C4-2B (cell line): ENCODE measurements around the gene PTPRD.

Experiments used
- H3K27ac ChIP-seq: fragments of 450-650 bp; 2 replicates; pipeline ENCODE4 v1.5.1; 2017
- CTCF ChIP-seq: fragments of 450-650 bp; conservative IDR thresholded peaks from 2 replicates; pipeline ENCODE4 v1.5.1; 2017; ENCODE audit warnings: mild to moderate bottlenecking
- ZFX ChIP-seq: fragments of 450-650 bp; IDR thresholded peaks from 2 replicates; pipeline ENCODE4 v1.6.1; 2017

The PTPRD gene

GRCh38 chr9:8889100-8889499 lies 1723.7 kb downstream of the PTPRD start:
- TF ChIP-seq CTCF (no peak), ZFX (no peak)

DNA sequence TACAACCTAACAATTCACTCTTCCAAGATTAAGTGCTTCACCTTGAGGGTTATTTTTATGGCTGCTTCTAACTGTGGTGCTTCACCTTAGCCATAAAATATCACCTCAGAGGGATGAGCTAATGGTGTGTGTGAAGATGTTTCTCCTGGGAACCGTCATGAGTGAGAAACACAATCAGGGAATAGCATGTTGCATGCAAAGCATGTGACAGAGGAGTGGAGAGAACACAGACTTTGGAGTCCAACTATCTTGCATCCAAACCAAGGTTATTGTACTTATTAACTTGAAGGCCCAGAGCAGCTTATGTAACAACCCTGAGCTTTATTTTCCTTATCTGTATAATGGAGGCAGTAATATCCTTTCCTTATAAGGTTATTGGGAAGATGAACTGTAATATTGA lies 1724.2 kb downstream of the PTPRD start:
- H3K27ac ChIP-seq, result no peak overlapping the region
- TF ChIP-seq CTCF (no peak), ZFX (no peak)

More at GRCh38 chr9:8889100-8889499, 1723.7 kb downstream of the PTPRD start:
- H3K27ac ChIP-seq, result no peak overlapping the region

DNA sequence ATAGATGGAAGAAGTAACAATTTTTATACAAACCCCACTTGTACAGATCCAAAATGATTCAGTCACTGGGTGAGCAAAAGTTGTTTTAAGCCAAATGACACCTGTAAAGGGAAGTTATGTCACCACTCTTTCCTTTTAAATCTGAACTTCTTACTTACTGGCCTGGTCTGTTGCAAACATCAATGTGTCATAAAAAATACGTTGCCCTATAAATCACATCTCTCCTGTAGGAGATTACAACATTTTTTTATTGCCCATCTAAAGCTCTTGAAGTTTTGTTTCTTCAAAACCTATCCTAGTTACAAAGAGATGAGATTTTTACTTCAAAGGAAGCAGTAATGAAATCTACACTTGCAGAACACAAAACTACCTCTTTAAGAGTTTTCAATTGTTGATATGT lies 1725.4 kb downstream of the PTPRD start:
- no peak for TF ChIP-seq CTCF
- TF ChIP-seq ZFX, result no peak

DNA sequence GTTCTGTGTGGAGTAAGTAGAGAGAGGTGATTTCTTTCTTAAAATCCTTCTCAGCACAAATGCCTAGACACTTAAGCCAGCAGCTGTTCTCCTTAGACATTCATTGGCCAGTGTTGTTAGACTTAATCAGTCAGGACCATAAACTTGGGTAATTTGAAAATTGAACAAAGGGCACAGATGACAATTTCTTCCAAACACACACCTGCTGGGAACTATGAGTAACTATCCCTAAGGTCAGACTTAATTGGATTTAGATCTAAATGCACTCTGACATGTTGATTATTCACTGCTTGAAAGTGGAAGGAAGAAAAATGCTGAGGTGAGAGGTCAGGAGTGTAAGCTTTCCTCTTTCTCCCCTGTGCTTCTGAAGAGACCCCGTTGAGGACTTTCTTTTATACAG lies 1729.5 kb downstream of the PTPRD start:
- no peak for TF ChIP-seq CTCF
- H3K27ac ChIP-seq, result no peak overlapping the region

More for the DNA sequence above, 1725.4 kb downstream of the PTPRD start:
- H3K27ac ChIP-seq, result no peak overlapping the region

GRCh38 chr9:8880060-8880459 lies 1732.7 kb downstream of the PTPRD start:
- TF ChIP-seq ZFX (no peak), CTCF (no peak)
- H3K27ac ChIP-seq, result no peak overlapping the region

GRCh38 chr9:8879284-8879683 lies 1733.5 kb downstream of the PTPRD start:
- TF ChIP-seq CTCF (no peak), ZFX (no peak)
- H3K27ac ChIP-seq, result no peak overlapping the region

DNA sequence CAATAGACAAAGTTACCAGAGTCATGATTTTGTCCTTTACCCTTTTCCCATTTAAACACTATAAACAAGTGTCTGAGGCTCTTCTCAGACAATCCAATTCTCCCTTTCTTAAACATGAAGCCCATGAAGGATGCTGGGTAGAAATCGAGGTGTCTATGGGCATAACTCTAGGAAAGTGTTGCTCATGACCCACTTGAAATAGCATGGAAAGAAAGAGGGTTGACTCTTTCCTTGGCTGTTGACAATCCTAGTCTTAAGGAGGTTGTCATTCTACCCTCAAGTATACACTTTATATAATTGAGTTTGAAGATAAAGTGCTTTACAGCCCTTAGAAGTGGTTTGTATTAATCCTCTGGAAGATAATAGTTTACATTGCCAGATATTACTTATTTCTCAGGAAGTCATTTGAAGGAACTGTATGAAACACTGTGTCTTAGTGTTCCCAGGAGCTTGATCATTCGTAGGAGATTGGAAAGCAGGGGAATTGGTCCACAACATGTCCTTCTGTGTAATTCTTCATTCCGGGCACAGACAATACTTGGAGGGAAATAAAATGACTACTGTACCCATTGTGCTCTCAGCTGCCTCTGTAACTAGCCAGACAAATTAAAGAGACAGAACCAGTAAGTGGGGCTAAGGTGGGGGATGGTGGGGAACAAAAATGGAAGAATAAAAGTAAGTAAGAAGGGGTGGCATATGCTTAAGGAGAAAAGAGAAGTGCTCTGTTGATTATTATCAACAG lies 1734.9 kb downstream of the PTPRD start:
- TF ChIP-seq ZFX, result no peak
- no peak for TF ChIP-seq CTCF
- H3K27ac ChIP-seq, result no peak overlapping the region
